Activated CD4-positive, CD25-positive, alpha-beta regulatory T cell treated with anti-CD3 and anti-CD28 coated beads, Interleukin-2, amount 50 U/mL, for 72 hours (primary cell): ENCODE measurements around the gene GPC6.

Source experiments
- DNase-seq: peaks from one replicate; pipeline ENCODE4 v3.0.0; 2021

Gene GPC6

GRCh38 chr13:93386116-93386515, 159.5 kb downstream of the GPC6 start:
- no peak for DNase-seq

DNA sequence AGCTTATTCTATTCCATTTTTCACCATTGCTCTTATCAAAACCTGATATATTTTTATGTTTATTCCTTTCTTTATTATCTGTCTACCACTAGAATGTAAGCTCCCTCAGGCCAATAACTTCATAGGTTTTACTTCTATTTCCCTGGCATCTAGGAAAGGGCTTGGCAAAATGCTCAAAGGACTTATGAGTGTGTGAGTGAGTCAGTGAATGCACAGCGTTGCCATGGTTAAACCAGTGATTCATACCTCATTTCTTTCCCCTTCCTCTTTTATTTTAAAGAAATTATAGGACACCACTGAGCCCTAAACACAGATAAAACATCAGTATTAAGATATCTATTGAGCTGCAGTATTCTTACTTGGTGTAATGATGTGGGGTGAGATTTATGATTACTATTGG, 162.1 kb downstream of the GPC6 start:
- DNase-seq: no peak

DNA sequence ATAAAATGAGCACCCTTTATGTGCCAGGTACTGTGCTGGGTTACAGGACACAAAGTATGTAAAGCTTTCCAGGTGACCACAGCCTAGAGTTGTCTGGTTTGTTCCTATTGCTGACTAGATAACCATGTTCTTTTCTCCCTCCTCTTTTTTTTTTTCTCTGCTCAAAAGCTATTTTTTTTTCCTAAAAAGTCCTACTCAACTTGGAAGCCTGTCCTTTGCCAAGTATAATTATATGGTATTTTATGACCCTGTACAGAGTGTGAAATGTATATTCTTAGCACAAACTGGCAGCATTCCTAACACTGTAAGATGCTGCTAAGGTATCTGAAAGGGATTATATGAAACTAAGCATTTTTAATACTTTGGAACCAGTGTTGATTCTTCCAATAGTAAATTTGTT, 171.0 kb downstream of the GPC6 start:
- DNase-seq: no peak

DNA sequence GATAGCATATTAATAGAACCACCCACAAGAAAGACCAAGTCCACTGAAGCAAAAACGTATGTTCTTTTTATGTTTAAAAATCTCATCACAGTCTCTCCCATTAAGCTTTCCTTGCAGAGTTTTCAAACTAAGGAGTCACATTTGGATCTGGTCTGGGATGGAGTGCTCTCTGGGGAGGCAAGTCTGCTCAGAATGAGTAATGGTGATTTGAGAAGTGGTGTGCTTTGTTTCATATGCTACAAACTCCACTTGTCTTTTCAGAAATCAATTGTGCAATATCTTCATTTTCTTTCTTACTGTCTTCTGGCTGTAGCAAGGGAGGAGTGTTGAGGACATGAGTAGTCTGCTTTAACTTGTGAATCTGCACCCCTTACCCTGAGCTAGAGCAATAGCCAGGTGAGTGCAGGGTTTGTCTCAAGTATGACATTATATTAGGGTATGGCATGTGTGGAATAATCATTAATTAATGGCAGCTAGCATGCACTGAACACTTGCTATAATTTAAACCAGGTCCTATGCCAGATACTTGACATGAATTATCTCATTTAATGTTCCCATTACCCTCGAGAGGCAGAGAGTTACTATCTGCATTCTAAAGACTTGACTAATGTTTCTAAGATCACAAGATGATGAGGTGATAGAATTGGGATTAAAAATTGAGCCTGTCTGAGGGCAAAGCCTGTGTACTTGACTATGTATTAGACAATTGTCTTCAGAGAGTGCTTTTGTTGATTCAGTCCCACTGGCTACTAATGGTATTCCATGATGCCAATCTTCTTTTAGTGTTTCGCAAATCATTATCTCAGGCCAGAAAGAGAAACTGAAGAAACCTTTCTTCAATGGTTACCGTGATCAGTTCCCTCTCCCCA, 171.8 kb downstream of the GPC6 start:
- DNase-seq: no peak

- DNase-seq: no peak
Measured at GRCh38 chr13:93399212-93399611, 172.6 kb downstream of the GPC6 start.

DNA sequence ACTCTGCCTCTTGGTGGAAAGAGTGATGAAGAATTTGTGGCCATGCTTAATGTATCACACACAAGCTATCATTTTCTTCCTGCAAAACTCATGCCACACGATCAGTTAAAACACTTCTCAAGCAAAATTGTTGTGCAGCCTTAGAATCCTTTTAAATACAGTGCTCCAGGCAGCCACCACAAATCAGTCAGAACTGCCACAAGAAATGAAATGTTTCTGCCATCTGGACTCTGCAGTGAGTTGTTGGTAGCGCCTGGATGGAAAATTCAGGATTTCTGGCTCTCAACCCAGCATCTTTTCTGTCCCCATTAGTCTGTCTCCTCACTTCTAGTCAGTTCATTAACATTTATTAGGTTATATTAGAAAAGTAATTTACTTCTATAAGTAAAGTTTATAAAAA, 179.5 kb downstream of the GPC6 start:
- no peak for DNase-seq

DNA sequence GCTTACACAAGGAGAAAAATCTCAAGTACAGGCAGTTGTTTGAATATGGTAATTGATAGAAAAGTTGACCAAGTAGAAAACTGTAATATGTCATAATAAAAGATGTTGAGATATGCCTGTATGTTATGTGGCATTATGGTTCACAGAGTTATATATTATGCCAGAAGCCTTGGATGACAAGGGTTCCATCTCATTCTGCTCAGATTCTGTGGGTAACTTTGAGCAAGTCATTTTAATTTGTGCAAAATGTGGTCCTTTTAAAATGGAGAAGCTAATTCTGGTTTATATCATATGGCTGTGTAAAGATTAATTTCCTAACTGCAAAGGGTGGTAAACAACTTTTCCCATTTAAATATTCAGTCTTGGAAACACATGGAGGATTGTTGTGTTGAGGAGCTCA, 180.9 kb downstream of the GPC6 start:
- DNase-seq: no peak

GRCh38 chr13:93409001-93409400, 182.4 kb downstream of the GPC6 start:
- DNase-seq: no peak

DNA sequence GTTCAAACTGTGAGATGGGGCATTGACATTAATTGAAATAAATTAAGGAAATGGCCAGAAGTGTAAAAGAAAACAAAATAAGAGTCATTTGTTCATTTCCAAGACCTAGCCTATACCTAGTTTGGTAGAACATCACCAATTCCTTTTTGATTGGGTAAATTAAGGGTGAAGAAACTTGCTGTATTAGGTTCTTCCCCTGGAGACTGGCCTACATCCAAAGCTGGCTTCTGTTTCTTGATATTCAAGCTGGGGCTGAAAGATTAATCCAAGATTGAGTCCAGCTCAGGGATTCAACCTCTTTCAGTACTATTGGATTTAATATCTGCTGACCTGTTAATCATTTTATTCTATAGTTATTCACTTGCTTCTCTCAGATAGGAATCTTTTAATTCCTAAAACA, 183.2 kb downstream of the GPC6 start:
- DNase-seq: no peak

DNA sequence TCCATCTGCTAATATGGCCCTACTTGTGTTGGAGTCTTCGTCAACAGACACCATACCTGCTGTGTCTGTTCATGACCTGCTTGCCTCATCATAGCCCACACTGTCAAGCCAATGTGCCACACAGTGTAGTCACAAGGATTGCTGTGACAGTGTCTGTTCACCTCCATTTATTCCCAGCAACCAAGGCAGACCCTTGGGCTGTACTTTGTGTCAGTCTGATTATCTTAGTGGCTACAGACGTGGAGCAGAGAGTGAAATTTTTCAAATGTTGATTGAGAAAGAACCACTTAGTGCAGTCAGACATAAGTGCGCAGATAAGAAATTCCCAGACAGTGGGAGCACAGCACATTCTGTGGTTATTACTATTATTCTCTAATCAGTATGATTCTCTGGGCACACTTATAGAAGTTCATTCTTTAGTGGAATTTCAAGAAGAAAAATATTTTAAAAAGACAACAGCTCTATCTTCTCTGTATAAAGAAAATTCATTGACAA, 184.6 kb downstream of the GPC6 start:
- no peak for DNase-seq

DNA sequence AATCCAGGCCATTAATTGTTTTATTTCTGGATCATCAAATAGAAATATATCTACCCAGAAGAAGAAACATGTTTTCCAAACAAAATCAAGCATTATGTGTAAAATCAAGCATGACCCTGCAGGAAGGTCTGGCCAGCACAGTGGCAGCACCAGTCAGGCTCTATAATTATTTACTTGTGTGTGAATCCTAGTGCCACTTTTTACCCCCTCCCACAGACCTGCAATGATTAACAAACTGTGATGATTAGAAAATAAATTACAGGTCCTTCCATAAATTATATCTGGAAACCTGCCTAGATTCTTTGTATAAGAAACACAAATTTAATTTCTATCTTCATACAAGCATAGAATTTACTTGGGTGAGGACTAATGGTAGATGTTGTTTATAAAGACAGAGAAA, 186.1 kb downstream of the GPC6 start:
- no peak for DNase-seq

DNA sequence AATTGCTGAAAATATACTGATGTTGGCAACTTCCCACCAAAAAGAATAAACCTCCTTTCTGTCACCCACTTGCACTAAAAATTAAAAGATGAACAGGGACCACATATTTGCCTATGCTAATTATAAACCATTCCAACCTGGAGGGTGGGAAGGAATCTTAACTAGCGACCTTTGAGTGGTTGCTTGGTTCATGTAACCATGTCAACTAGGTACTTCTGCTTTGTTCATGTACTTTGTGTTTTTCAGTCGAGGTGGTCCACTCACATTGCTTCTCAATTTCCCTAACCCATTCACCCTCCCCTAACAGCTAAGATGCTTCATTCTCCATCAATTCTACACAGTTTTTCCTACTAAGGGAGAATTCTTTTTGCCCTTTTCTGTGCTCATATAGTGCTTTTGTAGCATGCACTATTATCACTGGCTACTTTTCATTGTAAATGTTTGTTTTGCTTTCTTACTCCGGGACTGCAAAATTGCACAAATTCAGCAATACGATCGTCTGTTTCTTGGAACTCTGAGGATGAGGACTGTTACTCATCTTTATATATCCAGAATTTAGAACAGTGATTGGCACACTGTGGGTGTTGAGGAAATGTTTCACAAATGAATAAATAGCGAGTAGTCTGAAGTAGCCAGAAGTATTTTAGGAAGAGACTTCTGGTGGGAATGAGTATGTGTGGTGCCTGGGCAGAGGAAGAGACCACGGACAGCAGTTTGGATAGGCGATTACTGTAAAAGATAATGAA, 187.5 kb downstream of the GPC6 start:
- no peak for DNase-seq

- DNase-seq: no peak
Measured at GRCh38 chr13:93416736-93417355, 190.2 kb downstream of the GPC6 start.

- DNase-seq: no peak
Measured at GRCh38 chr13:93418398-93418797, 191.8 kb downstream of the GPC6 start.

- DNase-seq: no peak
Measured at GRCh38 chr13:93420206-93420605, 193.6 kb downstream of the GPC6 start.

DNA sequence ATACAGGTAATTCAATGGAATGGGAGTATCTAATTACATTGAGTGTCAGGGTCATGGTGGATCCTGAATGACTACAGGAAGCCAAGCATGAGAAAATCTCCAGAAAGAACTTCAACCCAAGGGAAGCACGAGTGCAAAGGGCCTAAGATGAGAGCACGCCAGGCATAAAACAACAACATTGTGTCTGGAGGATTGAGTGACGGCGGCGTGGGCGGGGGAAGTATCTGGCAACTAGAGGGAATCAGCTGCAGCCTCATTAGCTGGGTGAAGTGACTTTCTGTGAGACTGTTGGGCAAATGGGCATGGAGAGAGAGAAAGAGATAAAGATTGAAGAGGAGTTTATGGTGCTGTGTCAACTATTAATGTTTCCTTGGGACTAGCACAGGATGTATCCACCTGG, 194.3 kb downstream of the GPC6 start:
- DNase-seq: no peak

DNA sequence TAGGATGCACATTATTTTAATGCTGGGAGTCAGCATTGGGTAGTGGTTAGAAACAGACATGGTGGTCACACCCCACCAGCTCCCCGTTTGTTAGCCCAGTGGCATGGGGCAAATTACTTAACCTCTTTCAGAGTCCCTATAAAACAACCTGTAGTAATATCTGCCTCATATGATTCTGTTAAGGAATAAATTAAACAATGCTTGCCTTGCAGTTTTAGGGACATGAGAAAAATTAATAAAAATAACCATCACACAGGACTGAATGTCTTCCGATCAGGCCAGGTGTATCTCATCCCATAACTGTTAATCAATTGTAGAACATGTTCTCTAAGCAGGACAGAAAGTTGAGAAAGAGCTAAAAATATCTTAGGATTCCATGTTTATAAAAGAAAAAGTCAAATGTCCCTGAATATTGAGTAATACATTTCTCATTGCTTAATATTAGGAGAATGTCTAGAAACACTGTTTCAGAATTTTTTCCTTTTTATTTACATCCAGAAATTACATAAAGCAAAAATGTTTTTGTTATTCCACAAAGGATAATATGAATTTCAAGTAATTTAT, 196.5 kb downstream of the GPC6 start:
- no peak for DNase-seq

GRCh38 chr13:93425411-93425810, 198.8 kb downstream of the GPC6 start:
- DNase-seq: no peak

DNA sequence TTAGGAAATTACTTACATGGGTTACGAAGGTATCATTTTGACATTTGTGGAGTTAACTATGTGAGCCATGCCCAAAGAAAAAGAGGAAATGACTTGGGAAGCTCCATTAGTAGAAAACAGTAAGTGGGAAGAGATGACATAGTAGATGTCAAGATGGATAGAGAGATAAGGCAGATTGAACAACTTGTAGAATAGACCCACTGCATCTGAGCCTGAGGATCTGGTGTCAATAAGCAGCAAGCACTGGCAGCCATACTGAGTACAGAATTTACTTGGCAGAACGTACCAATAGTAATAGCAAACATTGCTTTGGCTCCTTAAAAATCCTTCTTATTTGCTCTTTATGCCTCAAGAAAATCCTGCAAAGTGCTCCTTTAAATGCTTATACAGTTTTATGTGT, 203.8 kb downstream of the GPC6 start:
- DNase-seq: no peak

DNA sequence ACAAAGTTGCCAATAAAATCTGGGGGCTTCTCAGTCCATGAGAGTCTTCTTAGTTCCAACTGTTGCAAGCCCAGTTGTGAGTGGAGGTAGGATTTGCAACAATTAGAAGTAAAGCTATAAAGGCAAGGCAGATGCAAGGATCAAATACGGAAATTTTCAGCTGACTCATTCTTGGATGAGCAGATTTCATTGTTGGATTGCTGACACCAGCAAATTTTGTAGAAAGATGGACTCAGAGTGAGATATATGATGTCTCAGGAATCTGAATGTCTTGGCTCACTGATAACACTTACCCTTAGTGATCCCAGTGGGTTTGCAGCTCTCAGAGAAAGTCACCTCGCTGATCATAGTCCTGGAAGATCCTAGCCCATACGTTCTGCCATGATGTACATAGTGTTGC, 209.0 kb downstream of the GPC6 start:
- DNase-seq: no peak

DNA sequence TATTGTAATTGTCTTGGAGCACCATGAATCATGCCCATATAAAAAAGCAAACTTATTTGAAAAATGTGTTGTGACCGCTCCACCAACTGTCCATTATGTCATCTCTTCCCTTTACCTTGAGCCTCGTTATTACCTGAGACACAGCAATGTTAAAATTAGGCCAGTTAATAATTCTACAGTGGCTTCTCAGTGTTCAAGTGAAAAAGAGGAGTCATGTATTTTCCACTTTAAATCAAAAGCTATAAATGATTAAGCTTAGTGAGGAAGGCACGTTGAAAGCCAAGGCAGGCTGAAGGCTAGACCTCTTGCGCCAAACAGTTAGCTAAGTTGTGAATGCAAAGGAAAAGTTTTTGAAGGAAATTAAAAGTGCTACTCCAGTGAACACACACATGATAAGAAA, 210.5 kb downstream of the GPC6 start:
- DNase-seq: no peak

GRCh38 chr13:93446238-93446637, 219.6 kb downstream of the GPC6 start:
- no peak for DNase-seq

GRCh38 chr13:93450191-93450621, 223.6 kb downstream of the GPC6 start:
- no peak for DNase-seq
